Loucy (cell line): ENCODE data around the gene COMMD7.
"Not testable (repeated sequence)": the region's sequence is repeated elsewhere in the genome, so short reads cannot be mapped to it uniquely, and the experiment has no call there.

Source experiments
- H2AFZ ChIP-seq: fragments of 200-600 bp; sonication (generic); 2 replicates; pipeline ENCODE4 v1.6.0; 2016; ENCODE audit warnings: antibody characterized with exemption, mild to moderate bottlenecking, low read length, moderate library complexity
- H3F3A ChIP-seq: fragments of 200-600 bp; 2 replicates; pipeline ENCODE4 v1.6.0; 2016; ENCODE audit warnings: antibody characterized with exemption, low read depth, mild to moderate bottlenecking
- H3K27me3 ChIP-seq: fragments of 200-600 bp; sonication (generic); 2 replicates; pipeline ENCODE4 v1.6.1; 2014; ENCODE audit warnings: low read length, mild to moderate bottlenecking; ENCODE audit not compliant: insufficient read depth, poor library complexity, severe bottlenecking
- H3K36me3 ChIP-seq: fragments of 200-600 bp; sonication (generic); 2 replicates; pipeline ENCODE4 v1.6.1; 2016; ENCODE audit warnings: low read length; ENCODE audit not compliant: insufficient read depth
- H3K4me1 ChIP-seq: fragments of 200-600 bp; sonication (generic); 2 replicates; pipeline ENCODE4 v1.5.1; 2014; ENCODE audit warnings: low read length, mild to moderate bottlenecking; ENCODE audit not compliant: insufficient read depth, poor library complexity, severe bottlenecking
- H3K4me2 ChIP-seq: fragments of 200-600 bp; sonication (generic); 2 replicates; pipeline ENCODE4 v1.6.0; 2014; ENCODE audit warnings: antibody characterized with exemption, low read length, low read depth, mild to moderate bottlenecking; ENCODE audit not compliant: poor library complexity, severe bottlenecking
- H3K4me3 ChIP-seq: fragments of 200-600 bp; sonication (generic); 2 replicates; pipeline ENCODE4 v1.5.1; 2014; ENCODE audit warnings: low read length, mild to moderate bottlenecking, mixed read lengths; ENCODE audit not compliant: poor library complexity, severe bottlenecking
- H3K79me2 ChIP-seq: fragments of 200-600 bp; sonication (generic); 2 replicates; pipeline ENCODE4 v1.6.1; 2014; ENCODE audit warnings: low read length; ENCODE audit not compliant: insufficient read depth
- H3K9ac ChIP-seq: fragments of 200-600 bp; sonication (generic); 2 replicates; pipeline ENCODE4 v1.6.0; 2014; ENCODE audit warnings: mild to moderate bottlenecking, low read depth, low read length, moderate library complexity; ENCODE audit not compliant: poor library complexity, severe bottlenecking
- H3K9me2 ChIP-seq: fragments of 200-600 bp; sonication (generic); replicated peaks from 2 replicates; pipeline ENCODE4 v1.6.1; 2016; ENCODE audit warnings: low read depth, low read length, mixed read lengths
- H3K9me3 ChIP-seq: fragments of 200-600 bp; sonication (generic); 2 replicates; pipeline ENCODE4 v1.6.1; 2014; ENCODE audit warnings: mild to moderate bottlenecking, antibody characterized with exemption, low read length, low read depth; ENCODE audit not compliant: insufficient read depth
- H4K20me1 ChIP-seq: fragments of 200-600 bp; sonication (generic); 2 replicates; pipeline ENCODE4 v1.6.0; 2014; ENCODE audit warnings: antibody characterized with exemption, low read length, mild to moderate bottlenecking; ENCODE audit not compliant: insufficient read depth, poor library complexity, severe bottlenecking
- EZH2phosphoT487 ChIP-seq: fragments of 200-600 bp; IDR thresholded peaks from 2 replicates; pipeline ENCODE4 v1.6.1; 2018; ENCODE audit warnings: antibody characterized with exemption, mild to moderate bottlenecking, moderate library complexity, borderline replicate concordance
- TF ChIP-seq, protein P1 (sequence below): fragments of 200-600 bp; sonication (generic); conservative IDR thresholded peaks from 2 replicates; pipeline ENCODE4 v1.5.1; 2014; ENCODE audit warnings: mild to moderate bottlenecking, antibody characterized with exemption, low read length

The COMMD7 gene

DNA sequence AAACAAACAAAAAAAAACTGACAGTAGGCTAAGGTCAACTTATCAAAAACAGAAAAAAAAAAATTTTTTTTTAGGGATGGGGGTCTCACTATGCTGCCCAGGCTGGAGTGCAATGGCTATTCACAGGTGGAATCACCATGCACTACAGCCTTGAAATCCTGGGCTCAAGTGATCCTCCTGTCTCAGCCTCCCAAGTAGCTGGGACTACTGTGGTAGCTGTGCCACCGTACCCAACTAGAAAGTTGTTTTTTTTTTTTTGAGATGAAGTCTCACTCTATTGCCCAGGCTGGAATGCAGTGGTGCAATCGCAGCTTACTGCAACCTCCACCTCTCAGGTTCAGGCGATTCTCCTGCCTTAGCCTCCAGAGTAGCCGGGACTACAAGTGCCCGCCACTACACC, 2.1 kb downstream of the COMMD7 start:
- Histone ChIP-seq H3K36me3 (no peaks in the 10 kb centered on the region), H3K27me3 (no peaks in the 10 kb centered on the region), H3K4me2 (peak overlapping the region; percentile 84), H3K79me2 (peaks cover 82% of the 10 kb centered on the region), H3K4me1 (peaks cover 47% of the 10 kb centered on the region), H3F3A (no peaks in the 10 kb centered on the region), H2AFZ (no peak overlapping the region), H4K20me1 (peaks cover 13% of the 10 kb centered on the region), H3K9me2 (no peaks in the 10 kb centered on the region), H3K9ac (peak overlapping the region; percentile 96), H3K9me3 (no peaks in the 10 kb centered on the region), H3K4me3 (peak overlapping the region; percentile 97)
- no peak for TF ChIP-seq EZH2phosphoT487
- TF ChIP-seq, protein P1, sequence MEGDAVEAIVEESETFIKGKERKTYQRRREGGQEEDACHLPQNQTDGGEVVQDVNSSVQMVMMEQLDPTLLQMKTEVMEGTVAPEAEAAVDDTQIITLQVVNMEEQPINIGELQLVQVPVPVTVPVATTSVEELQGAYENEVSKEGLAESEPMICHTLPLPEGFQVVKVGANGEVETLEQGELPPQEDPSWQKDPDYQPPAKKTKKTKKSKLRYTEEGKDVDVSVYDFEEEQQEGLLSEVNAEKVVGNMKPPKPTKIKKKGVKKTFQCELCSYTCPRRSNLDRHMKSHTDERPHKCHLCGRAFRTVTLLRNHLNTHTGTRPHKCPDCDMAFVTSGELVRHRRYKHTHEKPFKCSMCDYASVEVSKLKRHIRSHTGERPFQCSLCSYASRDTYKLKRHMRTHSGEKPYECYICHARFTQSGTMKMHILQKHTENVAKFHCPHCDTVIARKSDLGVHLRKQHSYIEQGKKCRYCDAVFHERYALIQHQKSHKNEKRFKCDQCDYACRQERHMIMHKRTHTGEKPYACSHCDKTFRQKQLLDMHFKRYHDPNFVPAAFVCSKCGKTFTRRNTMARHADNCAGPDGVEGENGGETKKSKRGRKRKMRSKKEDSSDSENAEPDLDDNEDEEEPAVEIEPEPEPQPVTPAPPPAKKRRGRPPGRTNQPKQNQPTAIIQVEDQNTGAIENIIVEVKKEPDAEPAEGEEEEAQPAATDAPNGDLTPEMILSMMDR, result no peak

GRCh38 chr20:32737371-32738223, 5.7 kb downstream of the COMMD7 start:
- H3K9ac ChIP-seq, result peak overlapping the region; percentile 15
- H3K4me3 ChIP-seq, result peak overlapping the region; percentile 51
- no peaks in the 10 kb centered on the region for H3F3A ChIP-seq
- no peaks in the 10 kb centered on the region for H3K9me3 ChIP-seq
- H3K9me2 ChIP-seq, result no peaks in the 10 kb centered on the region
- no peaks in the 10 kb centered on the region for H3K27me3 ChIP-seq
- H3K4me1 ChIP-seq, result peaks cover 39% of the 10 kb centered on the region
- peaks cover 13% of the 10 kb centered on the region for H4K20me1 ChIP-seq
- peak overlapping the region; percentile 84 for H3K4me2 ChIP-seq
- H2AFZ ChIP-seq, result no peak overlapping the region
- peaks cover 81% of the 10 kb centered on the region for H3K79me2 ChIP-seq
- TF ChIP-seq, protein P1, result no peak
- TF ChIP-seq EZH2phosphoT487, result no peak
- no peaks in the 10 kb centered on the region for H3K36me3 ChIP-seq

DNA sequence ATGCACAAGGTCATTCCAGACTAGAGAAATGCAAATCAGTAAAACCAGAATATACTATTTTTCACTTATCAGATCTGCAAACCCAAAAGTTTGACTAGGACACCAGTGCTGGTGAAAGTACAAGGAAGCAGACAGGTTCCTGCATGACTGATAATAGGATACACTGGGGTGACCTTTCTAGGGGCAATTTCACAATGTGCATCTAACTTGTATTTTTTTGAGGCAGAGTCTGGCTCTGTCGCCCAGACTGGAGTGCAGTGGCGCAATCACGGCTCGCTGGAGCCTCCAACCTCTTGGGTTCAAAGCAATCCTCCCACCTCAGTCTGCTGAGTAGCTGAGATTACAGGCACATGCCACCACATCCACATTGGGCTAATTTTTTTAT, 11.4 kb downstream of the COMMD7 start:
- H3K4me2 ChIP-seq, result peak overlapping the region; percentile 4
- H3K9ac ChIP-seq, result no peak overlapping the region
- H3K36me3 ChIP-seq, result peaks cover 15% of the 10 kb centered on the region; the same call in 1 of the 2 replicates
- H3K9me2 ChIP-seq, result no peaks in the 10 kb centered on the region
- H3F3A ChIP-seq, result no peaks in the 10 kb centered on the region
- no peaks in the 10 kb centered on the region for H3K9me3 ChIP-seq
- H3K4me1 ChIP-seq, result peaks cover 21% of the 10 kb centered on the region
- peaks cover 64% of the 10 kb centered on the region for H3K79me2 ChIP-seq
- no peak overlapping the region for H2AFZ ChIP-seq
- no peak overlapping the region for H3K4me3 ChIP-seq
- no peaks in the 10 kb centered on the region for H3K27me3 ChIP-seq
- TF ChIP-seq, protein P1, result no peak
- TF ChIP-seq EZH2phosphoT487, result no peak
- H4K20me1 ChIP-seq, result peaks cover 3% of the 10 kb centered on the region

- not testable (repeated sequence) for H3K4me2 ChIP-seq, H4K20me1 ChIP-seq, H2AFZ ChIP-seq, H3K9me3 ChIP-seq, H3K4me3 ChIP-seq, H3K9me2 ChIP-seq, H3K9ac ChIP-seq, H3K27me3 ChIP-seq, H3F3A ChIP-seq
- Histone ChIP-seq H3K36me3 (peaks cover 30% of the 10 kb centered on the region; the same call in 1 of the 2 replicates), H3K4me1 (peaks cover 12% of the 10 kb centered on the region), H3K79me2 (peaks cover 40% of the 10 kb centered on the region)
These were observed 13.9 kb downstream of the COMMD7 start for GRCh38 chr20:32729334-32729733.

DNA sequence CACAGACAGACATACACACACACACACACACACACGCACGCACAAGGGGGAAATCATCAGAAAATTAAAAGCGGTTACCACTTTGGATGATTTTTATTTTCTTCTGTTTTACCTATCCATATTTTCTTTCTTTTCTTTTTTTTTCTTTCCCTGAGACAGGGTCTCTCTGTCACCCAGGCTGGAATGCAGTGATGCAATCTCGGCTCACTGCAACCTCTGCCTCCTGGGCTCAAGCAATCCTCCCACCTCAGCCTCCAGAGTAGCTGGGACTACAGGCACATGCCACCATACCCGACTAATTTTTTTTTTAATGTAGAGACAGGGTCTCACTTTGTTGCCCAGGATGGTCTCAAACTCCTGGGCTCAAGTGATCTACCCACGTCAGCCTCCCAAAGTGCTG, 14.8 kb downstream of the COMMD7 start:
- H4K20me1 ChIP-seq, H3K9ac ChIP-seq, H3K4me3 ChIP-seq, H2AFZ ChIP-seq, H3K9me2 ChIP-seq, H3K9me3 ChIP-seq, H3F3A ChIP-seq, H3K27me3 ChIP-seq, H3K4me2 ChIP-seq: not testable (repeated sequence)
- Histone ChIP-seq H3K4me1 (peaks cover 12% of the 10 kb centered on the region), H3K79me2 (peaks cover 40% of the 10 kb centered on the region), H3K36me3 (peaks cover 30% of the 10 kb centered on the region; the same call in 1 of the 2 replicates)
